ENCODE results near the gene SYNGR2. TPM values are rescaled to one million over a fixed set of nuclear protein-coding genes. Genes with fewer than 3 reads are reported as not detected.

Gene SYNGR2
- total and polyA plus RNA-seq, 2 donors (not counting 3 experiments of a cell fraction or from before 2014, with no cell fraction given): 65.9 to 281 TPM

DNA sequence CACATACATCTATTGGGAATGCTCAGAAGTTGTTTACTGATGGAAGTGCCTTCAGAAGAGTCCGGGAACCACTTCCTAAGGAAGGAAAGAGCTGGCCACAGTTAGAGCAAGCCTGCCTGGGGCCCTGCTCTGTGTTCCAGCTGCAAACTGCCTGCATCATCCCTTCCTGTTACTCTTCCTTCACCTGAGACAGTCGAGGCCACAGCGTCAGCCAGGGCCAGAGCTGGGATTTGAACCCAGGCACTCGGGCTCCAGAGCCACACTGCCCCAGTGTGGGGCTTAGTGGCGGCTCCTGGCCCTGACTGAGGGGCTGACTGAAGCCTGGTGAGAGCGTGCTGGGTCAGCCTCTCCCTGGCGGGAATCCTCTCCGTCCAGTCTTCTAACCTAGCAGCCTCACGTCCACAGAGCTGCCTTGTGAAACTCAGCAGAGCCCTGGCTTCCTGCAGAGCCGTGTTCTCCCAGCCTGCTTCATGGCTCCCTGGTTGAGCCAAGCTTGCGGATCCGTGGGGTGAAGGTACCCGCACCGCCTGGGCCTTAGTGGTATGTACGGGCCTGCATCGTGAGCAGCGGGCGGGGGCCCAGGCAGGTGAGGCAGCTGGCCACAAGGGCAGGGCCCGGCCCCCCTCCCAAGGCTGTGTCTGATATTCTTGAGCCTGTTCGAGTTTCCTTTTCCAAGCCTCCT lies 26.8 kb upstream of the SYNGR2 start:
- Histone ChIP-seq H3K9me3 (replicated peaks; ENCODE audit: control insufficient read depth, insufficient read depth, low read length) (no peaks in the 10 kb centered on the region), H3K79me2 (ENCODE audit: control insufficient read depth, insufficient read depth, low read length) (no peaks in the 10 kb centered on the region), H3K36me3 (ENCODE audit: control insufficient read depth in 2 of 2, extremely low read depth in 1 of 2, insufficient read depth in 2 of 2, low read length in 2 of 2) (no peaks in the 10 kb centered on the region), H3K4me2 (ENCODE audit: insufficient read depth, low read length) (no peak overlapping the region), H3K27me3 (ENCODE audit: control insufficient read depth in 2 of 2, insufficient read depth in 2 of 2, low read length in 2 of 2) (no peaks in the 10 kb centered on the region), H3K27ac (ENCODE audit: insufficient read depth, low read depth, low read length) (no peak overlapping the region), H4K20me1 (replicated peaks; ENCODE audit: control insufficient read depth, extremely low read depth, insufficient read depth, low read length) (no peaks in the 10 kb centered on the region), H3K9ac (replicated peaks; ENCODE audit: extremely low read depth, insufficient read depth, low read length) (no peak overlapping the region), H2AFZ (ENCODE audit: low read depth, low read length) (no peak overlapping the region), H3K4me1 (ENCODE audit: control insufficient read depth, extremely low read depth, insufficient read depth, low read length) (peaks cover 22% of the 10 kb centered on the region), H3K9me1 (replicated peaks; ENCODE audit: control insufficient read depth, extremely low read depth, insufficient read depth, low read length) (no peaks in the 10 kb centered on the region), H3K4me3 (replicated peaks in 1 of 3; ENCODE audit: insufficient read depth in 1 of 3, low read depth in 1 of 3, low read length in 3 of 3) (no peak overlapping the region)
- CTCF ChIA-PET: interaction anchor here (0.8 to 1.7 kb wide), 7 partner anchors 10 to 57 kb away, joined by 3 to 7 read pairs (median 3); no protein-coding TSS in a partner anchor
- dilution Hi-C loops (cut with MboI; ENCODE audit: extremely low pct_ligation_motif_present, low sequenced_read_pairs) (no loop called here), intact Hi-C loops (cut with micrococcal nuclease) (loop anchor here (2.0 kb wide), 1 partner anchor 27 kb away; the partner anchor contains the start of gene SYNGR2)
- BruUV-seq (replicated peaks): no TSS peak
- DNase-seq (ENCODE audit: low read depth, low spot score): no peak
- peak; percentile 73 for FAIRE-seq
- POLR2A ChIA-PET: interaction anchor here (0.6 kb wide), 3 partner anchors 36 to 1489 kb away, joined by 3 to 4 read pairs (median 4); no protein-coding TSS in a partner anchor
- no peak for TF ChIP-seq EZH2 (IDR thresholded peaks at IDR 0.05; ENCODE audit: borderline replicate concordance, low read depth, low read length, severe bottlenecking)
- TF ChIP-seq POLR2A (IDR thresholded peaks at IDR 0.05; ENCODE audit: low read depth, low read length): no peak
- no peak for TF ChIP-seq MYC (IDR thresholded peaks at IDR 0.05; ENCODE audit: low read depth, low read length)
- no peak for TF ChIP-seq FOS (IDR thresholded peaks at IDR 0.05; ENCODE audit: borderline replicate concordance, insufficient read depth, low read length)
- TF ChIP-seq, protein P1, sequence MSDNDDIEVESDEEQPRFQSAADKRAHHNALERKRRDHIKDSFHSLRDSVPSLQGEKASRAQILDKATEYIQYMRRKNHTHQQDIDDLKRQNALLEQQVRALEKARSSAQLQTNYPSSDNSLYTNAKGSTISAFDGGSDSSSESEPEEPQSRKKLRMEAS (IDR thresholded peaks at IDR 0.05; ENCODE audit: insufficient read depth, insufficient read length): no peak

- Histone ChIP-seq H3K9ac (replicated peaks; ENCODE audit: extremely low read depth, insufficient read depth, low read length) (no peak overlapping the region), H3K9me3 (replicated peaks; ENCODE audit: control insufficient read depth, insufficient read depth, low read length) (no peaks in the 10 kb centered on the region), H3K27ac (ENCODE audit: insufficient read depth, low read depth, low read length) (no peak overlapping the region), H3K36me3 (ENCODE audit: control insufficient read depth in 2 of 2, extremely low read depth in 1 of 2, insufficient read depth in 2 of 2, low read length in 2 of 2) (no peaks in the 10 kb centered on the region), H4K20me1 (replicated peaks; ENCODE audit: control insufficient read depth, extremely low read depth, insufficient read depth, low read length) (no peaks in the 10 kb centered on the region), H2AFZ (ENCODE audit: low read depth, low read length) (no peak overlapping the region), H3K9me1 (replicated peaks; ENCODE audit: control insufficient read depth, extremely low read depth, insufficient read depth, low read length) (no peaks in the 10 kb centered on the region), H3K27me3 (ENCODE audit: control insufficient read depth in 2 of 2, insufficient read depth in 2 of 2, low read length in 2 of 2) (no peaks in the 10 kb centered on the region), H3K4me2 (ENCODE audit: insufficient read depth, low read length) (no peak overlapping the region), H3K79me2 (ENCODE audit: control insufficient read depth, insufficient read depth, low read length) (no peaks in the 10 kb centered on the region), H3K4me1 (ENCODE audit: control insufficient read depth, extremely low read depth, insufficient read depth, low read length) (peaks cover 22% of the 10 kb centered on the region), H3K4me3 (replicated peaks in 1 of 3; ENCODE audit: insufficient read depth in 1 of 3, low read depth in 1 of 3, low read length in 3 of 3) (no peak overlapping the region)
- POLR2A ChIA-PET: interaction anchor here (0.6 kb wide), 1 partner anchor 68 kb away, joined by 3 read pairs; no protein-coding TSS in a partner anchor
- BruUV-seq (replicated peaks): no TSS peak
- CTCF ChIA-PET: interaction anchor here (0.8 to 1.7 kb wide), 7 partner anchors 9 to 57 kb away, joined by 3 to 7 read pairs (median 3); no protein-coding TSS in a partner anchor
- TF ChIP-seq, protein P2, sequence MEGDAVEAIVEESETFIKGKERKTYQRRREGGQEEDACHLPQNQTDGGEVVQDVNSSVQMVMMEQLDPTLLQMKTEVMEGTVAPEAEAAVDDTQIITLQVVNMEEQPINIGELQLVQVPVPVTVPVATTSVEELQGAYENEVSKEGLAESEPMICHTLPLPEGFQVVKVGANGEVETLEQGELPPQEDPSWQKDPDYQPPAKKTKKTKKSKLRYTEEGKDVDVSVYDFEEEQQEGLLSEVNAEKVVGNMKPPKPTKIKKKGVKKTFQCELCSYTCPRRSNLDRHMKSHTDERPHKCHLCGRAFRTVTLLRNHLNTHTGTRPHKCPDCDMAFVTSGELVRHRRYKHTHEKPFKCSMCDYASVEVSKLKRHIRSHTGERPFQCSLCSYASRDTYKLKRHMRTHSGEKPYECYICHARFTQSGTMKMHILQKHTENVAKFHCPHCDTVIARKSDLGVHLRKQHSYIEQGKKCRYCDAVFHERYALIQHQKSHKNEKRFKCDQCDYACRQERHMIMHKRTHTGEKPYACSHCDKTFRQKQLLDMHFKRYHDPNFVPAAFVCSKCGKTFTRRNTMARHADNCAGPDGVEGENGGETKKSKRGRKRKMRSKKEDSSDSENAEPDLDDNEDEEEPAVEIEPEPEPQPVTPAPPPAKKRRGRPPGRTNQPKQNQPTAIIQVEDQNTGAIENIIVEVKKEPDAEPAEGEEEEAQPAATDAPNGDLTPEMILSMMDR (IDR thresholded peaks at IDR 0.05; ENCODE audit: extremely low read depth in 1 of 2, insufficient read depth in 1 of 2, low read depth in 1 of 2, low read length in 2 of 2): no peak
- TF ChIP-seq POLR2AphosphoS5 (IDR thresholded peaks at IDR 0.05; ENCODE audit: insufficient read depth, low read depth, low read length) (no peak), POLR2A (IDR thresholded peaks at IDR 0.05; ENCODE audit: low read depth, low read length) (no peak), JUN (IDR thresholded peaks at IDR 0.05; ENCODE audit: borderline replicate concordance, insufficient read depth, insufficient read length, low read depth) (no peak), EZH2 (IDR thresholded peaks at IDR 0.05; ENCODE audit: borderline replicate concordance, low read depth, low read length, severe bottlenecking) (no peak), GATA2 (IDR thresholded peaks at IDR 0.05; ENCODE audit: insufficient read depth, insufficient read length, low read depth, low read length) (no peak), FOS (IDR thresholded peaks at IDR 0.05; ENCODE audit: borderline replicate concordance, insufficient read depth, low read length) (no peak), MYC (IDR thresholded peaks at IDR 0.05; ENCODE audit: low read depth, low read length) (no peak)
- TF ChIP-seq, protein P1 (IDR thresholded peaks at IDR 0.05; ENCODE audit: insufficient read depth, insufficient read length): no peak
- FAIRE-seq (no peak), DNase-seq (ENCODE audit: low read depth, low spot score) (no peak)
- intact Hi-C loops (cut with micrococcal nuclease) (no loop called here), dilution Hi-C loops (cut with MboI; ENCODE audit: extremely low pct_ligation_motif_present, low sequenced_read_pairs) (no loop called here)
These were observed 26.1 kb upstream of the SYNGR2 start for GRCh38 chr17:78142119-78142861.

All from endothelial cell of umbilical vein (primary cell).